Tibial artery (tissue), 4 donors: ENCODE measurements around the gene ATP8A1.

ENCODE experiments used
- DNase-seq, 2 donors: peaks; one replicate each; pipeline ENCODE4 v3.0.0-alpha.2; 2019
- H3K27ac ChIP-seq, 2 donors: fragments of 200-600 bp; sonication (generic) in 1 of 2; 1 replicate in 1 of 2; 2 replicates in 1 of 2; pipeline ENCODE4 v1.5.1; 2018 to 2019; ENCODE audit warnings: mild to moderate bottlenecking in 1 of 2
- H3K27me3 ChIP-seq, 2 donors: fragments of 200-600 bp; sonication (generic) in 1 of 2; one replicate each; pipeline versions ENCODE4 v1.5.1 to v1.6.0; 2016 to 2019
- H3K36me3 ChIP-seq, 3 donors: fragments of 200-600 bp; sonication (generic) in 2 of 3; one replicate each; pipeline ENCODE4 v1.5.1; 2016 to 2019; ENCODE audit warnings: mild to moderate bottlenecking in 2 of 3
- H3K4me1 ChIP-seq, 4 donors: fragments of 200-600 bp; sonication (generic) in 2 of 4; 1 replicate in 3 of 4; 2 replicates in 1 of 4; pipeline ENCODE4 v1.5.1; 2016 to 2019
- H3K4me3 ChIP-seq, 2 donors: fragments of 200-600 bp; sonication (generic) in 1 of 2; 1 replicate in 1 of 2; 2 replicates in 1 of 2; pipeline ENCODE4 v1.5.1; 2018 to 2019; ENCODE audit warnings: mild to moderate bottlenecking in 2 of 2
- H3K9me3 ChIP-seq, 3 donors: fragments of 200-600 bp; sonication (generic) in 1 of 3; one replicate each; pipeline ENCODE4 v1.5.1; 2016 to 2019
- intact Hi-C: fragments of 100-400 bp; cut with DNase I; formaldehyde crosslinking; loops from one replicate; pipeline ENCODE4 v1.15.0; 2023; ENCODE audit warnings: low total_unique reads
- TF ChIP-seq, protein P1 (sequence below), 2 experiments: fragments of 200-600 bp in 1 of 2; fragments of 450-650 bp in 1 of 2; IDR thresholded peaks; one replicate each; pipeline ENCODE4 v1.5.1; 2017 to 2019; ENCODE audit warnings: antibody characterized with exemption in 2 of 2, mild to moderate bottlenecking in 1 of 2, moderate library complexity in 1 of 2

The ATP8A1 gene

GRCh38 chr4:42641656-42642055, 15.2 kb downstream of the ATP8A1 start:
- Histone ChIP-seq H3K27ac (no peak overlapping the region), H3K27me3 (no peaks in the 10 kb centered on the region), H3K4me1 (no peaks in the 10 kb centered on the region), H3K36me3 (no peaks in the 10 kb centered on the region), H3K4me3 (no peak overlapping the region), H3K9me3 (no peaks in the 10 kb centered on the region)
- intact Hi-C loops, result no loop called here
- no peak for DNase-seq
- TF ChIP-seq, protein P1, sequence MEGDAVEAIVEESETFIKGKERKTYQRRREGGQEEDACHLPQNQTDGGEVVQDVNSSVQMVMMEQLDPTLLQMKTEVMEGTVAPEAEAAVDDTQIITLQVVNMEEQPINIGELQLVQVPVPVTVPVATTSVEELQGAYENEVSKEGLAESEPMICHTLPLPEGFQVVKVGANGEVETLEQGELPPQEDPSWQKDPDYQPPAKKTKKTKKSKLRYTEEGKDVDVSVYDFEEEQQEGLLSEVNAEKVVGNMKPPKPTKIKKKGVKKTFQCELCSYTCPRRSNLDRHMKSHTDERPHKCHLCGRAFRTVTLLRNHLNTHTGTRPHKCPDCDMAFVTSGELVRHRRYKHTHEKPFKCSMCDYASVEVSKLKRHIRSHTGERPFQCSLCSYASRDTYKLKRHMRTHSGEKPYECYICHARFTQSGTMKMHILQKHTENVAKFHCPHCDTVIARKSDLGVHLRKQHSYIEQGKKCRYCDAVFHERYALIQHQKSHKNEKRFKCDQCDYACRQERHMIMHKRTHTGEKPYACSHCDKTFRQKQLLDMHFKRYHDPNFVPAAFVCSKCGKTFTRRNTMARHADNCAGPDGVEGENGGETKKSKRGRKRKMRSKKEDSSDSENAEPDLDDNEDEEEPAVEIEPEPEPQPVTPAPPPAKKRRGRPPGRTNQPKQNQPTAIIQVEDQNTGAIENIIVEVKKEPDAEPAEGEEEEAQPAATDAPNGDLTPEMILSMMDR (IDR thresholded peaks at IDR 0.05), result no peak

- DNase-seq, result no peak
Observed at GRCh38 chr4:42641161-42641560, 15.7 kb downstream of the ATP8A1 start.

DNA sequence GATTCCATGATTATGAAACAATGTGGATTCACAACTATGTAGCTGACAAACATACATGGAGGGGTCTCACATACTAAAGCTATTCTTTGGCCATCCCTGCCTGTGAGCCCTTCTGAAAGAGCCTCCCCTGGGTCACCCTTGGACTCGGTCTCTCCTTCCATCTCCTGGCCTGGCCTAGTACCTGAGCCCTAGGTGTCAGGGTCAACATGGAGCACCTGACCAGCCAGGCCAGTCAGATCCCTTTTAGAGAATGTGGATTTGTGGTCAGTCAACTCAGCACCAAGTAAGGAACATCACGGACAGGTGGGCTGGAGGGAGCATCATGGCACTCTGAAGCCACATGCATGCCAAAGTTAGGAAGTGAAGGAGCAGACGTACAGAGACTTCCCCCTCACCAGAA, 16.3 kb downstream of the ATP8A1 start:
- TF ChIP-seq, protein P1 (IDR thresholded peaks at IDR 0.05), result no peak
- no peaks in the 10 kb centered on the region for H3K4me1 ChIP-seq
- H3K4me3 ChIP-seq, result no peak overlapping the region
- DNase-seq, result no peak
- no peaks in the 10 kb centered on the region for H3K9me3 ChIP-seq
- intact Hi-C loops, result no loop called here
- no peaks in the 10 kb centered on the region for H3K36me3 ChIP-seq
- no peaks in the 10 kb centered on the region for H3K27me3 ChIP-seq
- H3K27ac ChIP-seq, result no peak overlapping the region

More at GRCh38 chr4:42641161-42641560, 15.7 kb downstream of the ATP8A1 start:
- Histone ChIP-seq H3K27me3 (no peaks in the 10 kb centered on the region), H3K4me1 (no peaks in the 10 kb centered on the region), H3K4me3 (no peak overlapping the region), H3K9me3 (no peaks in the 10 kb centered on the region), H3K36me3 (no peaks in the 10 kb centered on the region), H3K27ac (no peak overlapping the region)
- TF ChIP-seq, protein P1 (IDR thresholded peaks at IDR 0.05), result no peak
- intact Hi-C loops, result no loop called here

DNA sequence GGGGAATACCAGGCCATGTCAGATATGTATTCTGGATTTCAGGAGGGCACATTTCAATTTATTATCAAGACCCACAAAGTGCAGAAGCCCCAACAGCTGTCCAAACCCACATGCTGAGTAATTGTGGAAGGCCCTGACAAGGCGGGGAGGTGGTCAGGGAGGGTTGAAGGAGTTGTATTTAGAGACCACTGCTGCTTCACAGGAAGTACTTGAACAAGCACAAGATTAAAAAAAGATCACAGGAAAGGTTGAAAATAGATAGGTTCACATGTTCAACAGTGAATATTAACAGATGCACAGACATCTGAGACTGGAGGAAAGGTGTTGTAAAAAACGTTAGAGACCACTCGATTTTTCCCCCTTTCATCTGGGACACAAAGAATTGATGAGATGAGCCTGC, 17.9 kb downstream of the ATP8A1 start:
- H3K4me3 ChIP-seq, result no peak overlapping the region
- no peak for DNase-seq
- no peaks in the 10 kb centered on the region for H3K27me3 ChIP-seq
- H3K36me3 ChIP-seq, result no peaks in the 10 kb centered on the region
- TF ChIP-seq, protein P1 (IDR thresholded peaks at IDR 0.05), result no peak
- H3K27ac ChIP-seq, result no peak overlapping the region
- no peaks in the 10 kb centered on the region for H3K4me1 ChIP-seq
- intact Hi-C loops, result no loop called here
- no peaks in the 10 kb centered on the region for H3K9me3 ChIP-seq

DNA sequence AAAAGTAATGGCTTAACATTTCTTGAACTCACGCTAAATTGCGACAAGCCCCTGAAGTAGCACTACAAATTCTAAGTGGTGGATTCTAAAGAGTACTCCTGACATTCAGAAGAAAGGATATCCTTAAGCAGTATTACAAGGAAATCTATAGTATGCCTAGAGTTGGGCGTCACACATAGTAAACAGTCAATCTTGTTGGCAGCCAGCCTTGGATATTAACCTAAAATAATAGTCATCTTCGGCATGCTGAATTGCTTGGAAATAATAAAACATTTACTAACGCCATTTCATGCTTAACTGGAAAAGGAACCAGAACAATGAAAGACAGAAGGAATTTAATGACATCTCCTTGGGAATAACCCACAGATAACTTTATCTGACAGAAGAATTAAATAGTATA, 18.6 kb downstream of the ATP8A1 start:
- TF ChIP-seq, protein P1 (IDR thresholded peaks at IDR 0.05), result no peak
- intact Hi-C loops, result no loop called here
- Histone ChIP-seq H3K27me3 (no peaks in the 10 kb centered on the region), H3K4me3 (no peak overlapping the region), H3K9me3 (no peaks in the 10 kb centered on the region), H3K36me3 (no peaks in the 10 kb centered on the region), H3K4me1 (no peaks in the 10 kb centered on the region), H3K27ac (no peak overlapping the region)
- no peak for DNase-seq

DNA sequence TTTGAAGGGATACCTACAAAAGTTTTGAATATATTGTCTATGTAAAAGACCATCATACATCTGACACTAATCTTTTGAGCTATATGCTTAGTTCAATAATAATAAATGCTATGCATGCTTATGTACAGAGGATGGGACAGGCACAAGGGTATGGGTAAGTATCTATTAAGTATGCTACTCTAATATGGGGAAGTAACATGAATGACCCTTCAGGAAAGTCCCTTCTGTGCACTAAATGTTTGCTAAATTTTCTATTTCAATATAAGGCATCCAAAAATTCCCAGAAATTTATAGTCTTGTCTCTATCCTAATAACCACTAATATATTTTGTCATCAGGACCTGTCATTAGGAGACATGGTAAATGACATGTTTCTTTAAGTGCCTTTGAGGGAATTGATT, 19.0 kb downstream of the ATP8A1 start:
- TF ChIP-seq, protein P1 (IDR thresholded peaks at IDR 0.05), result no peak
- H3K9me3 ChIP-seq, result no peaks in the 10 kb centered on the region
- no peak overlapping the region for H3K27ac ChIP-seq
- H3K36me3 ChIP-seq, result no peaks in the 10 kb centered on the region
- H3K4me3 ChIP-seq, result no peak overlapping the region
- intact Hi-C loops, result no loop called here
- no peaks in the 10 kb centered on the region for H3K27me3 ChIP-seq
- DNase-seq, result no peak
- no peaks in the 10 kb centered on the region for H3K4me1 ChIP-seq
